Left hindlimb (tissue), 1 donor: Measurements from ENCODE around the gene DNAH1.

Experiments
- DNase-seq: peaks from one replicate; pipeline ENCODE4 v3.0.0-alpha.2; 2018

DNAH1 gene

GRCh38 chr3:52361454-52361853 is 45.3 kb downstream of the DNAH1 start:
- DNase-seq = no peak

- DNase-seq = no peak
Measured at GRCh38 chr3:52361898-52362297, 45.8 kb downstream of the DNAH1 start.

- DNase-seq = no peak
Measured at GRCh38 chr3:52364322-52365035, 48.4 kb downstream of the DNAH1 start.

GRCh38 chr3:52366527-52366926 is 50.4 kb downstream of the DNAH1 start:
- no peak for DNase-seq

GRCh38 chr3:52367891-52368880 is 52.1 kb downstream of the DNAH1 start:
- no peak for DNase-seq

GRCh38 chr3:52370531-52370930 is 54.4 kb downstream of the DNAH1 start:
- no peak for DNase-seq

- no peak for DNase-seq
Measured at GRCh38 chr3:52372822-52373504, 56.8 kb downstream of the DNAH1 start.

- DNase-seq = no peak
Measured at GRCh38 chr3:52373676-52374075, 57.6 kb downstream of the DNAH1 start.

- DNase-seq = no peak
Measured at GRCh38 chr3:52374173-52374572, 58.1 kb downstream of the DNAH1 start.

- DNase-seq = no peak
Measured at GRCh38 chr3:52379610-52380009, 63.5 kb downstream of the DNAH1 start.

GRCh38 chr3:52380023-52380422 is 63.9 kb downstream of the DNAH1 start:
- DNase-seq = no peak

GRCh38 chr3:52381623-52382022 is 65.5 kb downstream of the DNAH1 start:
- DNase-seq = no peak

GRCh38 chr3:52383446-52383845 is 67.3 kb downstream of the DNAH1 start:
- DNase-seq = no peak

- no peak for DNase-seq
Measured at GRCh38 chr3:52384019-52384761, 68.1 kb downstream of the DNAH1 start.

GRCh38 chr3:52385157-52385556 is 69.0 kb downstream of the DNAH1 start:
- no peak for DNase-seq

- DNase-seq = no peak
Measured at GRCh38 chr3:52387481-52387880, 71.4 kb downstream of the DNAH1 start.

GRCh38 chr3:52388348-52388821 is 72.3 kb downstream of the DNAH1 start:
- no peak for DNase-seq

GRCh38 chr3:52388933-52389332 is 72.8 kb downstream of the DNAH1 start:
- no peak for DNase-seq

- no peak for DNase-seq
Measured at GRCh38 chr3:52391096-52391495, 75.0 kb downstream of the DNAH1 start.

GRCh38 chr3:52392216-52392930 is 76.3 kb downstream of the DNAH1 start:
- peak; percentile 13 for DNase-seq

- peak; percentile 13 for DNase-seq
Measured at GRCh38 chr3:52393131-52393807, 77.2 kb downstream of the DNAH1 start.
